OCI-LY7 (cell line): ENCODE results near the gene RRP12. TPM values are rescaled to one million over a fixed set of nuclear protein-coding genes. Genes with fewer than 3 reads are reported as not detected.

Experiments
- BruUV-seq: library from RNA; stranded (reverse); fragments of 400-500 nt; replicated peaks from 2 replicates; lab custom pipeline; 2021; lab: Mats Ljungman, UMichigan
- CTCF ChIA-PET: fragments of 300-600 bp; sonication (Branson Sonifier 250); formaldehyde crosslinking; loops from one replicate; lab custom pipeline; 2022; ENCODE audit warnings: antibody characterized with exemption; ENCODE audit not compliant: unreplicated experiment; lab: Charles Lee
- POLR2A ChIA-PET: fragments of 300-600 bp; sonication (Branson Sonifier 250); formaldehyde crosslinking; loops from one replicate; lab custom pipeline; 2022; ENCODE audit warnings: antibody characterized with exemption; lab: Charles Lee
- DNase-seq: peaks from one replicate; pipeline ENCODE4 v3.0.0-alpha.2; 2015; ENCODE audit warnings: low spot score
- H2AFZ ChIP-seq: fragments of 200-600 bp; sonication (generic), shearing (Covaris generic); 2 replicates; pipeline ENCODE4 v1.6.1; 2014; ENCODE audit warnings: mild to moderate bottlenecking, antibody characterized with exemption, low read length, moderate library complexity
- H3K27ac ChIP-seq: fragments of 200-600 bp; sonication (generic); 2 replicates; pipeline ENCODE4 v1.5.1; 2014; ENCODE audit warnings: mixed run types, low read depth, mild to moderate bottlenecking, moderate library complexity, low read length, inconsistent platforms; ENCODE audit not compliant: poor library complexity, severe bottlenecking
- H3K36me3 ChIP-seq: fragments of 200-600 bp; sonication (generic); 2 replicates; pipeline ENCODE4 v1.6.1; 2014; ENCODE audit warnings: mild to moderate bottlenecking, antibody characterized with exemption, low read length, moderate library complexity, mixed read lengths; ENCODE audit not compliant: insufficient read depth
- H3K4me1 ChIP-seq: fragments of 200-600 bp; sonication (generic); 2 replicates; pipeline ENCODE4 v1.5.1; 2014; ENCODE audit warnings: mild to moderate bottlenecking, low read length; ENCODE audit not compliant: insufficient read depth, poor library complexity, severe bottlenecking
- H3K4me2 ChIP-seq: fragments of 200-600 bp; sonication (generic); 2 replicates; pipeline ENCODE4 v1.6.1; 2014; ENCODE audit warnings: mild to moderate bottlenecking, low read length
- H3K4me3 ChIP-seq: fragments of 200-600 bp; sonication (generic); 2 replicates; pipeline ENCODE4 v1.5.1; 2014; ENCODE audit warnings: mild to moderate bottlenecking, low read depth, low read length; ENCODE audit not compliant: poor library complexity, severe bottlenecking
- H3K79me2 ChIP-seq: fragments of 200-600 bp; sonication (generic); 2 replicates; pipeline ENCODE4 v1.6.1; 2016; ENCODE audit warnings: low read depth, mild to moderate bottlenecking, low read length, moderate library complexity, mixed read lengths; ENCODE audit not compliant: insufficient read depth
- H3K9me2 ChIP-seq: fragments of 200-600 bp; sonication (generic); 2 replicates; pipeline ENCODE4 v1.6.1; 2016; ENCODE audit warnings: mild to moderate bottlenecking, low read length, mixed read lengths; ENCODE audit not compliant: insufficient read depth
- H3K9me3 ChIP-seq: fragments of 200-600 bp; sonication (generic); 2 replicates; pipeline ENCODE4 v1.6.1; 2014; ENCODE audit warnings: mild to moderate bottlenecking, mixed run types, low read length, mixed read lengths
- H4K20me1 ChIP-seq: fragments of 200-600 bp; sonication (generic); 2 replicates; pipeline ENCODE4 v1.6.1; 2014; ENCODE audit warnings: mild to moderate bottlenecking, antibody characterized with exemption, low read length, moderate library complexity, mixed read lengths; ENCODE audit not compliant: insufficient read depth
- EZH2phosphoT487 ChIP-seq: fragments of 200-600 bp; sonication (generic); IDR thresholded peaks from 2 replicates; pipeline ENCODE4 v1.6.1; 2018; ENCODE audit warnings: low read depth, borderline replicate concordance, mild to moderate bottlenecking, mixed run types, antibody characterized with exemption, low read length, moderate library complexity, mixed read lengths
- intact Hi-C: fragments of 100-400 bp; cut with micrococcal nuclease; formaldehyde crosslinking; loops from one replicate; pipeline ENCODE4 v1.10.0; 2022; ENCODE audit not compliant: unreplicated experiment
- total RNA-seq, 2 experiments: library from RNA; depleted of rRNA in 1 of 2; stranded (reverse); fragments of >200 nt in 1 of 2; shearing (Covaris generic) in 1 of 2; gene quantifications; 2 replicates each; pipeline ENCODE4 v1.2.3, GENCODE V29; 2014 to 2022
- TF ChIP-seq, protein P1 (sequence below): fragments of 200-600 bp; sonication (generic); conservative IDR thresholded peaks from 2 replicates; pipeline ENCODE4 v1.5.1; 2014; ENCODE audit warnings: mild to moderate bottlenecking, antibody characterized with exemption, low read length, moderate library complexity, mixed read lengths

The RRP12 gene
- total RNA-seq, 2 experiments from 2014 or later = 32.1 to 39.3 TPM

GRCh38 chr10:97365761-97366351, 35.3 kb downstream of the RRP12 start:
- no peaks in the 10 kb centered on the region for H4K20me1 ChIP-seq
- ChIA-PET POLR2A (interaction anchor here (0.5 to 1.5 kb wide), 6 partner anchors 34 to 180 kb away, joined by 3 to 6 read pairs (median 4); partner anchors contain the start of gene RRP12), CTCF (no interaction called here)
- H3K9me3 ChIP-seq = no peaks in the 10 kb centered on the region
- H3K79me2 ChIP-seq = no peaks in the 10 kb centered on the region
- DNase-seq = peak; percentile 49
- no peaks in the 10 kb centered on the region for H3K9me2 ChIP-seq
- H3K4me3 ChIP-seq = no peak overlapping the region
- no peak for TF ChIP-seq EZH2phosphoT487
- TF ChIP-seq, protein P1, sequence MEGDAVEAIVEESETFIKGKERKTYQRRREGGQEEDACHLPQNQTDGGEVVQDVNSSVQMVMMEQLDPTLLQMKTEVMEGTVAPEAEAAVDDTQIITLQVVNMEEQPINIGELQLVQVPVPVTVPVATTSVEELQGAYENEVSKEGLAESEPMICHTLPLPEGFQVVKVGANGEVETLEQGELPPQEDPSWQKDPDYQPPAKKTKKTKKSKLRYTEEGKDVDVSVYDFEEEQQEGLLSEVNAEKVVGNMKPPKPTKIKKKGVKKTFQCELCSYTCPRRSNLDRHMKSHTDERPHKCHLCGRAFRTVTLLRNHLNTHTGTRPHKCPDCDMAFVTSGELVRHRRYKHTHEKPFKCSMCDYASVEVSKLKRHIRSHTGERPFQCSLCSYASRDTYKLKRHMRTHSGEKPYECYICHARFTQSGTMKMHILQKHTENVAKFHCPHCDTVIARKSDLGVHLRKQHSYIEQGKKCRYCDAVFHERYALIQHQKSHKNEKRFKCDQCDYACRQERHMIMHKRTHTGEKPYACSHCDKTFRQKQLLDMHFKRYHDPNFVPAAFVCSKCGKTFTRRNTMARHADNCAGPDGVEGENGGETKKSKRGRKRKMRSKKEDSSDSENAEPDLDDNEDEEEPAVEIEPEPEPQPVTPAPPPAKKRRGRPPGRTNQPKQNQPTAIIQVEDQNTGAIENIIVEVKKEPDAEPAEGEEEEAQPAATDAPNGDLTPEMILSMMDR = no peak
- BruUV-seq = no TSS peak
- intact Hi-C loops = no loop called here
- no peak overlapping the region for H2AFZ ChIP-seq
- peaks cover 68% of the 10 kb centered on the region for H3K36me3 ChIP-seq
- peaks cover 13% of the 10 kb centered on the region for H3K4me1 ChIP-seq
- H3K4me2 ChIP-seq = peak overlapping the region; percentile 12; the same call in 1 of the 2 replicates
- peak overlapping the region; percentile 53 for H3K27ac ChIP-seq

GRCh38 chr10:97363071-97363470, 38.1 kb downstream of the RRP12 start:
- no peak for TF ChIP-seq EZH2phosphoT487
- TF ChIP-seq, protein P1 = no peak
- no TSS peak for BruUV-seq
- CTCF ChIA-PET = no interaction called here
- no peaks in the 10 kb centered on the region for H3K9me3 ChIP-seq
- H4K20me1 ChIP-seq = no peaks in the 10 kb centered on the region
- H3K9me2 ChIP-seq = no peaks in the 10 kb centered on the region
- POLR2A ChIA-PET = interaction anchor here (0.6 kb wide), 1 partner anchor 79 kb away, joined by 3 read pairs; no protein-coding TSS in a partner anchor
- peaks cover 13% of the 10 kb centered on the region for H3K4me1 ChIP-seq
- no peak overlapping the region for H2AFZ ChIP-seq
- DNase-seq = no peak
- intact Hi-C loops = no loop called here
- H3K36me3 ChIP-seq = peaks cover 63% of the 10 kb centered on the region
- H3K4me2 ChIP-seq = no peak overlapping the region
- no peaks in the 10 kb centered on the region for H3K79me2 ChIP-seq
- H3K27ac ChIP-seq = no peak overlapping the region
- no peak overlapping the region for H3K4me3 ChIP-seq
